ENCODE data around the gene PDCD11.
"Not testable (repeated sequence)": the region's sequence is repeated elsewhere in the genome, so short reads cannot be mapped to it uniquely, and the experiment has no call there.

The PDCD11 gene

DNA sequence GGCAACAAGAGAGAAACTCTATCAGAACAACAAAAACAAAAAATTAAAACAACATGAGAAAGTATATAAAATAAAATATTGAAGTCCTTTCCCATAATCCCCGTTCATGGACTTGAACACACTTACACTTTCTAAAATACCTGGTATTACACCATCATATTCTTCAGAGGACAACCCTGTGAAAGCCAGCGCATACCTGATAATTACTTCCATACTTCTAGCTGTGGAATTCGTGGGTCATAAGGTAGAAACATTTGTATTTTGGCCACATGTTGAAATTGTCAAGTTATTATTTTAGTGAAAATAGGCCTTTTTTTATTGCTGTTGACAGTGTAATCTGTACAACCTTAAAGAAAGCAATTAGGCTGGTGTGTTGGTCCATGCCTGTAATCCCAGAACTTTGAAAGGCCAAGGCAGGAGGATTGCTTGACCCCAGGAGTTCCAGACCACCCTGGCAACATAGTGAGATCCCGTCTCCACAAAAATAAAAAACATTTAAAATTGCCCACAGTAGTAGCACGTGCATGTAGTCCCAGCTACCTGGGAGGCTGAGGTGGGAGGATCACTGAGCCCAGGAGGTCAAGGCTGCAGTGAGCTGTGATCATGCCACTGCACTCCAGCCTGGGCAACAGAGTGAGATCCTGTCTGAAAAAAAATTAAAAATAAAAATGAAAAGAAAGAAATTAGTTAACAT is 40.4 kb upstream of the PDCD11 start:
- TF ChIP-seq, protein P1, sequence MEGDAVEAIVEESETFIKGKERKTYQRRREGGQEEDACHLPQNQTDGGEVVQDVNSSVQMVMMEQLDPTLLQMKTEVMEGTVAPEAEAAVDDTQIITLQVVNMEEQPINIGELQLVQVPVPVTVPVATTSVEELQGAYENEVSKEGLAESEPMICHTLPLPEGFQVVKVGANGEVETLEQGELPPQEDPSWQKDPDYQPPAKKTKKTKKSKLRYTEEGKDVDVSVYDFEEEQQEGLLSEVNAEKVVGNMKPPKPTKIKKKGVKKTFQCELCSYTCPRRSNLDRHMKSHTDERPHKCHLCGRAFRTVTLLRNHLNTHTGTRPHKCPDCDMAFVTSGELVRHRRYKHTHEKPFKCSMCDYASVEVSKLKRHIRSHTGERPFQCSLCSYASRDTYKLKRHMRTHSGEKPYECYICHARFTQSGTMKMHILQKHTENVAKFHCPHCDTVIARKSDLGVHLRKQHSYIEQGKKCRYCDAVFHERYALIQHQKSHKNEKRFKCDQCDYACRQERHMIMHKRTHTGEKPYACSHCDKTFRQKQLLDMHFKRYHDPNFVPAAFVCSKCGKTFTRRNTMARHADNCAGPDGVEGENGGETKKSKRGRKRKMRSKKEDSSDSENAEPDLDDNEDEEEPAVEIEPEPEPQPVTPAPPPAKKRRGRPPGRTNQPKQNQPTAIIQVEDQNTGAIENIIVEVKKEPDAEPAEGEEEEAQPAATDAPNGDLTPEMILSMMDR (IDR thresholded peaks at IDR 0.05; ENCODE audit: control insufficient read depth, insufficient read depth, low read depth, low read length, missing control alignments) = no peak
- DNase-seq (ENCODE audit: low read depth) = no peak
- no peak overlapping the region for H3K4me3 ChIP-seq (ENCODE audit: control insufficient read depth, low read depth, low read length)

DNA sequence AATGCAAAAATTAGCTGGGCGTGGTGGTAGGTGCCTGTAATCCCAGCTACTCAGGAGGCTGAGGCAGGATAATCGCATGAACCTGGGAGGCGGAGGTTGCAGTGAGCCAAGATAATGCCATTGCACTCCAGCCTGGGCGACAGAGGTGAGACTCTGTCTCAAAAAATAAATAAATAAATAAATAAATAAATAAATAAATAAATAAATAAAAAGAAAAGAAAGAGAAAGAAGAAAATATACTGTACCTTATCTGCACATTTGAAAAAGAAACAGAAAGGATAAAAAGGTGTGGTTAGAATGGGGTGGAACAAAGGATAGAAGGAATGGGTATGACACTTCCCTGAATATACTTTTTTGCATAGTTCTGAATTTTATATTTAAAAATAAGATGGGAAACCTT is 36.9 kb upstream of the PDCD11 start:
- not testable (repeated sequence) for DNase-seq (ENCODE audit: low read depth); H3K4me3 ChIP-seq (ENCODE audit: control insufficient read depth, low read depth, low read length)

DNA sequence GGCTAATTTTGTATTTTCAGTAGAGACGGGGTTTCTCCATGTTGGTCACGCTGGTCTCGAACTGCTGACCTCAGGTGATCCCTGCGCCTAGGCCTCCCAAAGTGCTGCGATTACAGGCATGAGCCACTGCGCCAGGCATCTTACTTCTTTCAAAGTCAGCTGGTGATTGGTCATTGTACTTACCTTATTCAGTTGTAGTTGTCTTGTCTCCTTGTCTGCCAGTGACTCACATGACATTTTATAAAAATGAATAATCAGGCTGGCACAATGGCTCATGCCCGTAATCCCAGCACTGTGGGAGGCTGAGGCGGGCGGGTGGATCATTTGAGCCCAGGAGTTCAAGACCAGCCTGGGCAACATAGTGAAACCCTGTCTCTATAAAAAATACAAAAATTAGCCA is 35.6 kb upstream of the PDCD11 start:
- H3K4me3 ChIP-seq (ENCODE audit: control insufficient read depth, low read depth, low read length) = not testable (repeated sequence)

DNA sequence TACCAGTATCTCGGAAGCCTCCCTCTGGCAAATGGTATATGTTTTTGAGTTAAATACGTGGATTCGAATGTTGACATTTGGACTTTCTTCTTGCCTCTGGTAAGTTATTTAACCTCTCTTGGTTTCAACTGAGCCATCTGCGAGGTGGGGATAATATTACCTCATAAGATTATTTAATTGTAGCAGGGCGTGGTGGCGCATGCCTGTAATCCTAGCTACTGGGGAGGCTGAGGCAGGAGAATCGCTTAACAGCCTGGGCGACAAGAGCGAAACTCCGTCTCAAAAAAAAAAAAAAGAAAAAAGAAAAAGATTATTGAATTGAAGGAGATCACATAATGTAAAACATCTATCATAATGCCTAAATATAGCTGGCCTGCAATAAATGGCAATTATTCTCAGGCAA is 29.0 kb upstream of the PDCD11 start:
- H3K4me3 ChIP-seq (ENCODE audit: control insufficient read depth, low read depth, low read length) = peak overlapping the region; percentile 63
- DNase-seq (ENCODE audit: low read depth) = no peak
- TF ChIP-seq, protein P1 (IDR thresholded peaks at IDR 0.05; ENCODE audit: control insufficient read depth, insufficient read depth, low read depth, low read length, missing control alignments) = no peak

More for the DNA sequence above, 35.6 kb upstream of the PDCD11 start:
- not testable (repeated sequence) for DNase-seq (ENCODE audit: low read depth)

DNA sequence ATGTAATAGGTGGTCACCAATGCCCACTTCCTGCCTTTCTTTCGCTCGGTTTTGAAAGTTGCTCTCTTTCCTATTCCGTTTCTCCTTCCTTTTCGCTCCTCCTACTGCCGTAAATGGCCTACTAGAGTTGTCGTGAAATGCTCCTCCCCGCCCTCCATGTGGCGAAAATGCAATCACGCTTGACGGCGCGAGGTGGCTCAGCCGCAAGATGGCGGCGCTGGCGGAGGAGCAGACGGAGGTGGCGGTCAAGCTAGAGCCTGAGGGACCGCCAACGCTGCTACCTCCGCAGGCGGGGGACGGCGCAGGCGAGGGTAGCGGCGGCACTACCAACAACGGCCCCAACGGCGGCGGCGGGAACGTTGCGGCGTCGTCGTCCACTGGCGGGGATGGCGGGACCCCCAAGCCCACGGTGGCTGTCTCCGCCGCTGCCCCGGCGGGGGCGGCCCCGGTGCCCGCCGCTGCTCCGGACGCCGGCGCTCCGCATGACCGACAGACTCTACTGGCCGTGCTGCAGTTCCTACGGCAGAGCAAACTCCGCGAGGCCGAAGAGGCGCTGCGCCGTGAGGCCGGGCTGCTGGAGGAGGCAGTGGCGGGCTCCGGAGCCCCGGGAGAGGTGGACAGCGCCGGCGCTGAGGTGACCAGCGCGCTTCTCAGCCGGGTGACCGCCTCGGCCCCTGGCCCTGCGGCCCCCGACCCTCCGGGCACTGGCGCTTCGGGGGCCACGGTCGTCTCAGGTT is 28.5 kb upstream of the PDCD11 start, which contains the start of gene TAF5:
TAF5 (plus strand) TSS at position 195 of the 737 bp plus-strand sequence; CDS start at position 209, 14 bp downstream.
- peak; percentile 83 for DNase-seq (ENCODE audit: low read depth)
- peak within 1 kb of the TSS; percentile 63 for H3K4me3 ChIP-seq (ENCODE audit: control insufficient read depth, low read depth, low read length)
- TF ChIP-seq, protein P1 (IDR thresholded peaks at IDR 0.05; ENCODE audit: control insufficient read depth, insufficient read depth, low read depth, low read length, missing control alignments) = no peak

DNA sequence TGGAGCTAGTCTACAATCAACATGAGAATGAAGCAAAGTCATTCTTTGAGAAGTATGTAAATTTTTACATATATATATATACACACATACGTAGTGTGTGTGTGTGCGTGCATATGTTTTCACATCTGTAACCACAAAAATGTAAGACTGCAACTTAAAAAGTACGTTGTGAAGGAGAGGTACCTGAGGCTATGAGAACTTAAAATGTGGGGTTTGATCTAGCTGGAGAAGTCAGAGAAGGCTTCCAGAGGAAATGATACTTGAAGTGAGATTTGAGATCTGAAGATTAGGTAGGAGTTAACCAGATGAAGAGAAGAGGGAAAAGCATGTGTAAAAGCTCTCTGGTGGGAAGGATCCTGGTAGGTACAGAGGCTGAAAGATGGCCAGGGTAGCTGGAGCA is 22.9 kb upstream of the PDCD11 start:
- no peak for DNase-seq (ENCODE audit: low read depth)
- H3K4me3 ChIP-seq (ENCODE audit: control insufficient read depth, low read depth, low read length) = no peak overlapping the region
- TF ChIP-seq, protein P1 (IDR thresholded peaks at IDR 0.05; ENCODE audit: control insufficient read depth, insufficient read depth, low read depth, low read length, missing control alignments) = no peak

DNA sequence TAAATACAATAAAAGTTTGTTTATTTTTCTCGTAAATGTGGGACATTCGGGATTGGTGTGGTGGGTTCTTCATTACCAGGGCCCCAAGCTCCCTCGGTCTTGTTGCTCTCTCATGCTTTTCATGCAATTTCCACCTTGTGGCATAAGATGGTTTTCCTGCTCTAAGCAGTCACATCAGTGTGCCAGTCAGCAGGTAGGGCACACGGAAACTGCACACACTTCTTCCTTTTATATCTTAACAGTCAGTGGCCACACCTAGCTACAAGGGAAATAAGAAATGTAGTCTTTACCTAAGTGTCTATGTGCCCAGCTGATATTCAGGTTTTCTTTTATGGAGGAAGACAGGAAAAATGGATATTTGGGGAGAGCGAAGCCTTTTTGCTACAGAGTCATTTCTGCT is 22.2 kb upstream of the PDCD11 start:
- no peak for DNase-seq (ENCODE audit: low read depth)
- no peak overlapping the region for H3K4me3 ChIP-seq (ENCODE audit: control insufficient read depth, low read depth, low read length)
- TF ChIP-seq, protein P1 (IDR thresholded peaks at IDR 0.05; ENCODE audit: control insufficient read depth, insufficient read depth, low read depth, low read length, missing control alignments) = no peak

Measured in AG09309 (cell line).